HG03060 (cell line): ENCODE results near the gene CFAP97.
A peak's percentile ranks its signal among the peaks of the same experiment; 100 is the strongest.
"Not testable (repeated sequence)": the region's sequence is repeated elsewhere in the genome, so short reads cannot be mapped to it uniquely, and the experiment has no call there.

Experiments
- ATAC-seq: cut with Tn5 transposase; IDR thresholded peaks from one replicate; pipeline ENCODE4 v1.9.1; 2021; ENCODE audit warnings: low read depth, moderate number of reproducible peaks; ENCODE audit not compliant: unreplicated experiment

CFAP97 gene

GRCh38 chr4:185144601-185145240, 59.1 kb downstream of the CFAP97 start:
- ATAC-seq: no peak

GRCh38 chr4:185143601-185143969, 60.2 kb downstream of the CFAP97 start:
- ATAC-seq: no peak

- ATAC-seq: peak; percentile 80
Observed at GRCh38 chr4:185142912-185143600, 60.7 kb downstream of the CFAP97 start, which contains the start of gene SLC25A4. Gene SLC25A4 (plus strand): TSS chr4:185143266. CDS start chr4:185143373, 107 bp downstream.

GRCh38 chr4:185142564-185142911, 61.3 kb downstream of the CFAP97 start:
- ATAC-seq: no peak

GRCh38 chr4:185141777-185142176, 62.0 kb downstream of the CFAP97 start:
- ATAC-seq: no peak

GRCh38 chr4:185139736-185140135, 64.1 kb downstream of the CFAP97 start:
- no peak for ATAC-seq

- no peak for ATAC-seq
Observed at GRCh38 chr4:185138161-185138560, 65.6 kb downstream of the CFAP97 start.

- ATAC-seq: no peak
Observed at GRCh38 chr4:185137233-185137925, 66.4 kb downstream of the CFAP97 start.

- no peak for ATAC-seq
Observed at GRCh38 chr4:185134307-185134869, 69.4 kb downstream of the CFAP97 start.

GRCh38 chr4:185128272-185129119, 75.3 kb downstream of the CFAP97 start:
- ATAC-seq: no peak

GRCh38 chr4:185127021-185127925, 76.5 kb downstream of the CFAP97 start:
- no peak for ATAC-seq

- no peak for ATAC-seq
Observed at GRCh38 chr4:185124006-185124405, 79.8 kb downstream of the CFAP97 start.

- peak; percentile 56 for ATAC-seq
Observed at GRCh38 chr4:185122681-185123345, 81.0 kb downstream of the CFAP97 start.

GRCh38 chr4:185120631-185120946, 83.2 kb downstream of the CFAP97 start:
- no peak for ATAC-seq

- ATAC-seq: no peak
Observed at GRCh38 chr4:185119927-185120630, 83.7 kb downstream of the CFAP97 start.

- not testable (repeated sequence) for ATAC-seq
Observed at GRCh38 chr4:185119467-185119866, 84.3 kb downstream of the CFAP97 start.

- no peak for ATAC-seq
Observed at GRCh38 chr4:185118876-185119275, 84.9 kb downstream of the CFAP97 start.

- ATAC-seq: no peak
Observed at GRCh38 chr4:185117300-185117934, 86.4 kb downstream of the CFAP97 start.
